ENCODE results near the gene ZNF48.

GRCh38 chr16:30407102-30407803 is 12.0 kb downstream of the ZNF48 start, which contains the start of gene ZNF771:
- TF ChIP-seq CTCF (IDR thresholded peaks at IDR 0.05 in 8 of 11, conservative IDR thresholded peaks at IDR 0.05 in 3 of 11) = peak in 6 of 11 experiments; percentile 17 to 54 (median 34)
- TF ChIP-seq POLR2AphosphoS5 (IDR thresholded peaks at IDR 0.05) = peak; percentile 86 to 91 (median 89)

Data from spleen (tissue), 7 donors.